GM23338 (cell line): ENCODE data around the gene TMEM213. TPM values are rescaled to one million over a fixed set of nuclear protein-coding genes. Genes with fewer than 3 reads are reported as not detected.

Experiments used
- ATAC-seq: fragments of 200-7000 bp; cut with Tn5 transposase; 3 replicates; pipeline ENCODE4 v1.9.1; 2020
- DNase-seq: peaks from one replicate; pipeline ENCODE4 v3.0.0-alpha.2; 2015; ENCODE audit warnings: low spot score
- H2AFZ ChIP-seq: fragments of 200-600 bp; sonication (generic); 2 replicates; pipeline ENCODE4 v1.8.0; 2016; ENCODE audit warnings: antibody characterized with exemption, mild to moderate bottlenecking, moderate library complexity
- H3F3A ChIP-seq: fragments of 200-600 bp; sonication (generic); replicated peaks from 2 replicates; pipeline ENCODE4 v1.8.0; 2017; ENCODE audit warnings: antibody characterized with exemption, mixed run types, low read depth
- H3K27ac ChIP-seq: fragments of 200-600 bp; sonication (generic); 2 replicates; pipeline ENCODE4 v1.6.1; 2016; ENCODE audit warnings: low read depth
- H3K27me3 ChIP-seq: fragments of 200-600 bp; sonication (generic); 2 replicates; pipeline ENCODE4 v1.8.0; 2016; ENCODE audit warnings: mild to moderate bottlenecking, mixed run types, moderate library complexity; ENCODE audit not compliant: insufficient read depth
- H3K36me3 ChIP-seq: fragments of 200-600 bp; sonication (generic); 2 replicates; pipeline ENCODE4 v1.8.0; 2016; ENCODE audit warnings: mild to moderate bottlenecking; ENCODE audit not compliant: insufficient read depth
- H3K4me1 ChIP-seq: fragments of 200-600 bp; sonication (generic); 2 replicates; pipeline ENCODE4 v1.8.0; 2016; ENCODE audit warnings: mild to moderate bottlenecking, moderate library complexity; ENCODE audit not compliant: insufficient read depth
- H3K4me2 ChIP-seq: fragments of 200-600 bp; sonication (generic); 2 replicates; pipeline ENCODE4 v1.7.1; 2017; ENCODE audit warnings: mixed run types
- H3K4me3 ChIP-seq: fragments of 200-600 bp; sonication (generic); 2 replicates; pipeline ENCODE4 v1.6.1; 2016; ENCODE audit warnings: mixed run types
- H3K79me2 ChIP-seq: fragments of 200-600 bp; sonication (generic); replicated peaks from 2 replicates; pipeline ENCODE4 v1.8.0; 2017; ENCODE audit warnings: mild to moderate bottlenecking; ENCODE audit not compliant: insufficient read depth
- H3K9me2 ChIP-seq: fragments of 200-600 bp; sonication (generic); 2 replicates; pipeline ENCODE4 v1.8.0; 2017; ENCODE audit not compliant: insufficient read depth
- H4K20me1 ChIP-seq: fragments of 200-600 bp; sonication (generic); replicated peaks from 2 replicates; pipeline ENCODE4 v1.8.0; 2017; ENCODE audit warnings: mild to moderate bottlenecking; ENCODE audit not compliant: insufficient read depth
- H3K27ac Mint-ChIP-seq: 2 replicates; pipeline ENCODE4 v1.8.0; 2020; ENCODE audit warnings: inconsistent platforms, mild to moderate bottlenecking, moderate library complexity, mixed read lengths
- H3K27me3 Mint-ChIP-seq: 3 replicates; pipeline ENCODE4 v1.8.0; 2022; ENCODE audit warnings: low read depth, mild to moderate bottlenecking, moderate library complexity, mixed read lengths, inconsistent platforms; ENCODE audit not compliant: insufficient read depth, poor library complexity
- H3K36me3 Mint-ChIP-seq: 3 replicates; pipeline ENCODE4 v1.8.0; 2021; ENCODE audit warnings: low read depth, mild to moderate bottlenecking, inconsistent platforms, moderate library complexity, mixed read lengths
- H3K4me1 Mint-ChIP-seq: 3 replicates; pipeline ENCODE4 v1.8.0; 2020; ENCODE audit warnings: mild to moderate bottlenecking, inconsistent platforms, mixed read lengths
- H3K4me3 Mint-ChIP-seq: 3 replicates; pipeline ENCODE4 v1.8.0; 2021; ENCODE audit warnings: moderate library complexity, mild to moderate bottlenecking, inconsistent platforms, mixed read lengths
- H3K9me3 Mint-ChIP-seq: 3 replicates; pipeline ENCODE4 v1.8.0; 2020; ENCODE audit warnings: moderate library complexity, mild to moderate bottlenecking, inconsistent platforms, mixed read lengths
- CREB1 ChIP-seq: fragments of 250-450 bp; sonication (Bioruptor Pico); IDR thresholded peaks from 2 replicates; pipeline ENCODE4 v1.5.0; 2020; ENCODE audit warnings: low read depth, mild to moderate bottlenecking, moderate library complexity
- EZH2 ChIP-seq: fragments of 200-600 bp; sonication (generic); IDR thresholded peaks from one replicate; pipeline ENCODE4 v1.8.0; 2017; ENCODE audit warnings: antibody characterized with exemption, mild to moderate bottlenecking, low read depth; ENCODE audit not compliant: unreplicated experiment
- EZH2phosphoT487 ChIP-seq: fragments of 200-600 bp; sonication (generic); IDR thresholded peaks from one replicate; pipeline ENCODE4 v1.8.1; 2018; ENCODE audit warnings: antibody characterized with exemption; ENCODE audit not compliant: unreplicated experiment
- JUNB ChIP-seq: IDR thresholded peaks from one replicate; pipeline ENCODE4 v1.6.1; 2016; ENCODE audit warnings: antibody characterized with exemption; ENCODE audit not compliant: unreplicated experiment
- NANOG ChIP-seq: IDR thresholded peaks from 2 replicates; pipeline ENCODE4 v1.6.1; 2016; ENCODE audit warnings: antibody characterized with exemption, borderline replicate concordance
- POLR2AphosphoS5 ChIP-seq: IDR thresholded peaks from 2 replicates; pipeline ENCODE4 v1.6.1; 2016; ENCODE audit warnings: antibody characterized with exemption, low read depth
- STAT1 ChIP-seq: IDR thresholded peaks from one replicate; pipeline ENCODE4 v1.6.1; 2016; ENCODE audit warnings: antibody characterized with exemption; ENCODE audit not compliant: unreplicated experiment
- ZNF114 ChIP-seq: fragments of 250-450 bp; sonication (Bioruptor Pico); IDR thresholded peaks from 2 replicates; pipeline ENCODE4 v1.5.0; 2020; ENCODE audit warnings: mild to moderate bottlenecking, moderate library complexity
- ZNF331 ChIP-seq: fragments of 250-450 bp; sonication (Bioruptor Pico); IDR thresholded peaks from 2 replicates; pipeline ENCODE4 v1.5.0; 2020; ENCODE audit warnings: low read depth, mild to moderate bottlenecking, moderate library complexity
- polyA plus RNA-seq: library from polyadenylated mRNA; unstranded; fragments of >200 nt; fragmentation: Nextera tagmentation; extraction: Ambion mirVana; gene quantifications from 2 replicates; pipeline ENCODE4 v1.2.1, GENCODE V29; 2016
- total RNA-seq: library from RNA; depleted of rRNA; stranded (reverse); fragments of >200 nt; shearing (Covaris generic); gene quantifications from 2 replicates; pipeline ENCODE4 v1.2.3, GENCODE V29; 2014
- TF ChIP-seq, protein P1 (sequence below): IDR thresholded peaks from one replicate; pipeline ENCODE4 v1.6.1; 2018; ENCODE audit warnings: antibody characterized with exemption; ENCODE audit not compliant: unreplicated experiment
- TF ChIP-seq, protein P2 (sequence below): IDR thresholded peaks from 2 replicates; pipeline ENCODE4 v1.6.1; 2016; ENCODE audit warnings: antibody characterized with exemption
- TF ChIP-seq, protein P3 (sequence below): fragments of 250-450 bp; sonication (Bioruptor Pico); IDR thresholded peaks from 2 replicates; pipeline ENCODE4 v1.5.0; 2020; ENCODE audit warnings: mild to moderate bottlenecking, moderate library complexity
- TF ChIP-seq, protein P4 (sequence below), 2 experiments: fragments of 200-600 bp in 1 of 2; sonication (generic) in 1 of 2; conservative IDR thresholded peaks; 2 replicates each; pipeline versions ENCODE4 v1.5.1 to v1.6.1; 2016 to 2017; ENCODE audit warnings: antibody characterized with exemption in 2 of 2, low read depth in 2 of 2, mild to moderate bottlenecking in 2 of 2, moderate library complexity in 1 of 2

Gene TMEM213
- total and polyA plus RNA-seq, 2 experiments from 2014 or later: 0.89 TPM; not detected in 1

DNA sequence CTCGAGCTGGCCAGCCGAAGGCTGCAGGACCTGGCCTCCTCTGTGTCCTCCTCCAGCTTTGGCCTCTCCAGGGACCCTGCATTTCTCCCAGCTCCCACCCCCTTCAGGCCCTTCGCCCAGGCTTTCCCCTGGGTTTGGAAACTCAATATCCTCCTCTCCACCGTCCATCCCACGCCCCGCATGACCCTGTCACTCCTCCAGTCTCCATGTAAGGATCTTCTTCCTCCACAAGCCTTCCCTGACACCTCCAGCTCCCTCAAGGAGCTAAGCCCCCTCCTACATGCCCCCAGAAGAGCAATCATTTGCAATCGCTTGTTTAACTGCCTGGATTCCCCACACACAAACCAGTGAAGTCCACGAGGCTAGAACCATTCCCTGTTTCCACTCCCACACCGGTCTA lies 24.6 kb upstream of the TMEM213 start:
- H3K79me2 ChIP-seq: no peaks in the 10 kb centered on the region
- peak overlapping the region; percentile 91; the same call in 1 of the 2 replicates for H2AFZ ChIP-seq
- no peak overlapping the region for H3K27ac ChIP-seq
- no peaks in the 10 kb centered on the region for H4K20me1 ChIP-seq
- H3K9me2 ChIP-seq: no peaks in the 10 kb centered on the region
- H3K4me1 ChIP-seq: peaks cover 5% of the 10 kb centered on the region; the same call in 1 of the 2 replicates
- H3F3A ChIP-seq: no peaks in the 10 kb centered on the region
- Mint-ChIP-seq H3K36me3 (no peaks in the 10 kb centered on the region; the same call in 2 of the 3 replicates), H3K4me1 (peaks cover 16% of the 10 kb centered on the region), H3K4me3 (no peak overlapping the region; the same call in 2 of the 3 replicates), H3K9me3 (no peaks in the 10 kb centered on the region), H3K27ac (no peak overlapping the region), H3K27me3 (peaks cover 5% of the 10 kb centered on the region)
- H3K27me3 ChIP-seq: no peaks in the 10 kb centered on the region
- H3K4me2 ChIP-seq: 0 out of 2 replicates have a peak overlapping the region, but pooled peaks have one; percentile 14
- ATAC-seq (no peak), DNase-seq (no peak)
- TF ChIP-seq, protein P1, sequence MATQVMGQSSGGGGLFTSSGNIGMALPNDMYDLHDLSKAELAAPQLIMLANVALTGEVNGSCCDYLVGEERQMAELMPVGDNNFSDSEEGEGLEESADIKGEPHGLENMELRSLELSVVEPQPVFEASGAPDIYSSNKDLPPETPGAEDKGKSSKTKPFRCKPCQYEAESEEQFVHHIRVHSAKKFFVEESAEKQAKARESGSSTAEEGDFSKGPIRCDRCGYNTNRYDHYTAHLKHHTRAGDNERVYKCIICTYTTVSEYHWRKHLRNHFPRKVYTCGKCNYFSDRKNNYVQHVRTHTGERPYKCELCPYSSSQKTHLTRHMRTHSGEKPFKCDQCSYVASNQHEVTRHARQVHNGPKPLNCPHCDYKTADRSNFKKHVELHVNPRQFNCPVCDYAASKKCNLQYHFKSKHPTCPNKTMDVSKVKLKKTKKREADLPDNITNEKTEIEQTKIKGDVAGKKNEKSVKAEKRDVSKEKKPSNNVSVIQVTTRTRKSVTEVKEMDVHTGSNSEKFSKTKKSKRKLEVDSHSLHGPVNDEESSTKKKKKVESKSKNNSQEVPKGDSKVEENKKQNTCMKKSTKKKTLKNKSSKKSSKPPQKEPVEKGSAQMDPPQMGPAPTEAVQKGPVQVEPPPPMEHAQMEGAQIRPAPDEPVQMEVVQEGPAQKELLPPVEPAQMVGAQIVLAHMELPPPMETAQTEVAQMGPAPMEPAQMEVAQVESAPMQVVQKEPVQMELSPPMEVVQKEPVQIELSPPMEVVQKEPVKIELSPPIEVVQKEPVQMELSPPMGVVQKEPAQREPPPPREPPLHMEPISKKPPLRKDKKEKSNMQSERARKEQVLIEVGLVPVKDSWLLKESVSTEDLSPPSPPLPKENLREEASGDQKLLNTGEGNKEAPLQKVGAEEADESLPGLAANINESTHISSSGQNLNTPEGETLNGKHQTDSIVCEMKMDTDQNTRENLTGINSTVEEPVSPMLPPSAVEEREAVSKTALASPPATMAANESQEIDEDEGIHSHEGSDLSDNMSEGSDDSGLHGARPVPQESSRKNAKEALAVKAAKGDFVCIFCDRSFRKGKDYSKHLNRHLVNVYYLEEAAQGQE: no peak
- TF ChIP-seq, protein P2, sequence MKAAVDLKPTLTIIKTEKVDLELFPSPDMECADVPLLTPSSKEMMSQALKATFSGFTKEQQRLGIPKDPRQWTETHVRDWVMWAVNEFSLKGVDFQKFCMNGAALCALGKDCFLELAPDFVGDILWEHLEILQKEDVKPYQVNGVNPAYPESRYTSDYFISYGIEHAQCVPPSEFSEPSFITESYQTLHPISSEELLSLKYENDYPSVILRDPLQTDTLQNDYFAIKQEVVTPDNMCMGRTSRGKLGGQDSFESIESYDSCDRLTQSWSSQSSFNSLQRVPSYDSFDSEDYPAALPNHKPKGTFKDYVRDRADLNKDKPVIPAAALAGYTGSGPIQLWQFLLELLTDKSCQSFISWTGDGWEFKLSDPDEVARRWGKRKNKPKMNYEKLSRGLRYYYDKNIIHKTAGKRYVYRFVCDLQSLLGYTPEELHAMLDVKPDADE: no peak
- TF ChIP-seq ZNF331: no peak
- no peak for TF ChIP-seq EZH2phosphoT487
- TF ChIP-seq NANOG: no peak
- TF ChIP-seq ZNF114 (CRISPR knock-in tag): no peak
- TF ChIP-seq CREB1: no peak
- TF ChIP-seq, protein P3, sequence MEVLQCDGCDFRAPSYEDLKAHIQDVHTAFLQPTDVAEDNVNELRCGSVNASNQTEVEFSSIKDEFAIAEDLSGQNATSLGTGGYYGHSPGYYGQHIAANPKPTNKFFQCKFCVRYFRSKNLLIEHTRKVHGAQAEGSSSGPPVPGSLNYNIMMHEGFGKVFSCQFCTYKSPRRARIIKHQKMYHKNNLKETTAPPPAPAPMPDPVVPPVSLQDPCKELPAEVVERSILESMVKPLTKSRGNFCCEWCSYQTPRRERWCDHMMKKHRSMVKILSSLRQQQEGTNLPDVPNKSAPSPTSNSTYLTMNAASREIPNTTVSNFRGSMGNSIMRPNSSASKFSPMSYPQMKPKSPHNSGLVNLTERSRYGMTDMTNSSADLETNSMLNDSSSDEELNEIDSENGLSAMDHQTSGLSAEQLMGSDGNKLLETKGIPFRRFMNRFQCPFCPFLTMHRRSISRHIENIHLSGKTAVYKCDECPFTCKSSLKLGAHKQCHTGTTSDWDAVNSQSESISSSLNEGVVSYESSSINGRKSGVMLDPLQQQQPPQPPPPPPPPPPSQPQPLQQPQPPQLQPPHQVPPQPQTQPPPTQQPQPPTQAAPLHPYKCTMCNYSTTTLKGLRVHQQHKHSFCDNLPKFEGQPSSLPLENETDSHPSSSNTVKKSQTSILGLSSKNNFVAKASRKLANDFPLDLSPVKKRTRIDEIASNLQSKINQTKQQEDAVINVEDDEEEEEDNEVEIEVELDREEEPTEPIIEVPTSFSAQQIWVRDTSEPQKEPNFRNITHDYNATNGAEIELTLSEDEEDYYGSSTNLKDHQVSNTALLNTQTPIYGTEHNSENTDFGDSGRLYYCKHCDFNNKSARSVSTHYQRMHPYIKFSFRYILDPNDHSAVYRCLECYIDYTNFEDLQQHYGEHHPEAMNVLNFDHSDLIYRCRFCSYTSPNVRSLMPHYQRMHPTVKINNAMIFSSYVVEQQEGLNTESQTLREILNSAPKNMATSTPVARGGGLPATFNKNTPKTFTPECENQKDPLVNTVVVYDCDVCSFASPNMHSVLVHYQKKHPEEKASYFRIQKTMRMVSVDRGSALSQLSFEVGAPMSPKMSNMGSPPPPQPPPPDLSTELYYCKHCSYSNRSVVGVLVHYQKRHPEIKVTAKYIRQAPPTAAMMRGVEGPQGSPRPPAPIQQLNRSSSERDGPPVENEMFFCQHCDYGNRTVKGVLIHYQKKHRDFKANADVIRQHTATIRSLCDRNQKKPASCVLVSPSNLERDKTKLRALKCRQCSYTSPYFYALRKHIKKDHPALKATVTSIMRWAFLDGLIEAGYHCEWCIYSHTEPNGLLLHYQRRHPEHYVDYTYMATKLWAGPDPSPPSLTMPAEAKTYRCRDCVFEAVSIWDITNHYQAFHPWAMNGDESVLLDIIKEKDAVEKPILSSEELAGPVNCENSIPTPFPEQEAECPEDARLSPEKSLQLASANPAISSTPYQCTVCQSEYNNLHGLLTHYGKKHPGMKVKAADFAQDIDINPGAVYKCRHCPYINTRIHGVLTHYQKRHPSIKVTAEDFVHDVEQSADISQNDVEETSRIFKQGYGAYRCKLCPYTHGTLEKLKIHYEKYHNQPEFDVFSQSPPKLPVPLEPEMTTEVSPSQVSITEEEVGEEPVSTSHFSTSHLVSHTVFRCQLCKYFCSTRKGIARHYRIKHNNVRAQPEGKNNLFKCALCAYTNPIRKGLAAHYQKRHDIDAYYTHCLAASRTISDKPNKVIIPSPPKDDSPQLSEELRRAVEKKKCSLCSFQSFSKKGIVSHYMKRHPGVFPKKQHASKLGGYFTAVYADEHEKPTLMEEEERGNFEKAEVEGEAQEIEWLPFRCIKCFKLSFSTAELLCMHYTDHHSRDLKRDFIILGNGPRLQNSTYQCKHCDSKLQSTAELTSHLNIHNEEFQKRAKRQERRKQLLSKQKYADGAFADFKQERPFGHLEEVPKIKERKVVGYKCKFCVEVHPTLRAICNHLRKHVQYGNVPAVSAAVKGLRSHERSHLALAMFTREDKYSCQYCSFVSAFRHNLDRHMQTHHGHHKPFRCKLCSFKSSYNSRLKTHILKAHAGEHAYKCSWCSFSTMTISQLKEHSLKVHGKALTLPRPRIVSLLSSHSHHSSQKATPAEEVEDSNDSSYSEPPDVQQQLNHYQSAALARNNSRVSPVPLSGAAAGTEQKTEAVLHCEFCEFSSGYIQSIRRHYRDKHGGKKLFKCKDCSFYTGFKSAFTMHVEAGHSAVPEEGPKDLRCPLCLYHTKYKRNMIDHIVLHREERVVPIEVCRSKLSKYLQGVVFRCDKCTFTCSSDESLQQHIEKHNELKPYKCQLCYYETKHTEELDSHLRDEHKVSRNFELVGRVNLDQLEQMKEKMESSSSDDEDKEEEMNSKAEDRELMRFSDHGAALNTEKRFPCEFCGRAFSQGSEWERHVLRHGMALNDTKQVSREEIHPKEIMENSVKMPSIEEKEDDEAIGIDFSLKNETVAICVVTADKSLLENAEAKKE (CRISPR knock-in tag): no peak
- no peak for TF ChIP-seq EZH2
- no peak for TF ChIP-seq STAT1
- no peak for TF ChIP-seq JUNB
- TF ChIP-seq, protein P4, sequence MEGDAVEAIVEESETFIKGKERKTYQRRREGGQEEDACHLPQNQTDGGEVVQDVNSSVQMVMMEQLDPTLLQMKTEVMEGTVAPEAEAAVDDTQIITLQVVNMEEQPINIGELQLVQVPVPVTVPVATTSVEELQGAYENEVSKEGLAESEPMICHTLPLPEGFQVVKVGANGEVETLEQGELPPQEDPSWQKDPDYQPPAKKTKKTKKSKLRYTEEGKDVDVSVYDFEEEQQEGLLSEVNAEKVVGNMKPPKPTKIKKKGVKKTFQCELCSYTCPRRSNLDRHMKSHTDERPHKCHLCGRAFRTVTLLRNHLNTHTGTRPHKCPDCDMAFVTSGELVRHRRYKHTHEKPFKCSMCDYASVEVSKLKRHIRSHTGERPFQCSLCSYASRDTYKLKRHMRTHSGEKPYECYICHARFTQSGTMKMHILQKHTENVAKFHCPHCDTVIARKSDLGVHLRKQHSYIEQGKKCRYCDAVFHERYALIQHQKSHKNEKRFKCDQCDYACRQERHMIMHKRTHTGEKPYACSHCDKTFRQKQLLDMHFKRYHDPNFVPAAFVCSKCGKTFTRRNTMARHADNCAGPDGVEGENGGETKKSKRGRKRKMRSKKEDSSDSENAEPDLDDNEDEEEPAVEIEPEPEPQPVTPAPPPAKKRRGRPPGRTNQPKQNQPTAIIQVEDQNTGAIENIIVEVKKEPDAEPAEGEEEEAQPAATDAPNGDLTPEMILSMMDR (conservative IDR thresholded peaks at IDR 0.05; ENCODE audit: low read depth in 2 of 2): no peak
- TF ChIP-seq POLR2AphosphoS5: no peak
- H3K36me3 ChIP-seq: no peaks in the 10 kb centered on the region
- no peak overlapping the region for H3K4me3 ChIP-seq
